ENCODE data around the gene MAPK8IP1.

DNA sequence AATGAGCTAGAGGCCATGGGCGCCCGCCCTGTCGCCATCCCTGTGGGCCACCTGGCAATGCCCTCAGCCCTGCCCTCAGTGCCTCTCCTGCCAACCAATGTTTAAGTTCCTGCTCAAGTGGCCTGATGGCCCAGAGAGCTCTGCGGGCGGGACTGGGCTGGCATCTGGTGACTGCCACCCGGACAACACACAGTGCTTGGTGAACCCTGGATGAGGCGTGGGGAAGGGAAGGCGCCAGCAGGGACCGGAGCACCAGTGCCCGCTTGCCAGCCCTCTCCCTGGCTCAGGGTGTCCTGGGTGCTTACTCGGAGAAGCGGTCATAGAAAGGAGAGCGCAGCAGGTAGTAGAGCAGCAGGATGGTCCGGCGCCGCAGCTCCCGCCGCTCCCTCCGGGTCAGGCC is 28.1 kb downstream of the MAPK8IP1 start:
- TF ChIP-seq, protein P1, sequence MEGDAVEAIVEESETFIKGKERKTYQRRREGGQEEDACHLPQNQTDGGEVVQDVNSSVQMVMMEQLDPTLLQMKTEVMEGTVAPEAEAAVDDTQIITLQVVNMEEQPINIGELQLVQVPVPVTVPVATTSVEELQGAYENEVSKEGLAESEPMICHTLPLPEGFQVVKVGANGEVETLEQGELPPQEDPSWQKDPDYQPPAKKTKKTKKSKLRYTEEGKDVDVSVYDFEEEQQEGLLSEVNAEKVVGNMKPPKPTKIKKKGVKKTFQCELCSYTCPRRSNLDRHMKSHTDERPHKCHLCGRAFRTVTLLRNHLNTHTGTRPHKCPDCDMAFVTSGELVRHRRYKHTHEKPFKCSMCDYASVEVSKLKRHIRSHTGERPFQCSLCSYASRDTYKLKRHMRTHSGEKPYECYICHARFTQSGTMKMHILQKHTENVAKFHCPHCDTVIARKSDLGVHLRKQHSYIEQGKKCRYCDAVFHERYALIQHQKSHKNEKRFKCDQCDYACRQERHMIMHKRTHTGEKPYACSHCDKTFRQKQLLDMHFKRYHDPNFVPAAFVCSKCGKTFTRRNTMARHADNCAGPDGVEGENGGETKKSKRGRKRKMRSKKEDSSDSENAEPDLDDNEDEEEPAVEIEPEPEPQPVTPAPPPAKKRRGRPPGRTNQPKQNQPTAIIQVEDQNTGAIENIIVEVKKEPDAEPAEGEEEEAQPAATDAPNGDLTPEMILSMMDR (optimal IDR thresholded peaks at IDR 0.05 in 1 of 3, IDR thresholded peaks at IDR 0.05 in 1 of 3, conservative IDR thresholded peaks at IDR 0.05 in 1 of 3; ENCODE audit: extremely low read depth in 1 of 3, insufficient read depth in 2 of 3, low read length in 3 of 3): no peak
- TF ChIP-seq EZH2 (IDR thresholded peaks at IDR 0.05; ENCODE audit: low read length): no peak

Data from keratinocyte (primary cell).